GM19452 (cell line): Measurements from ENCODE around the gene TCF12.

Source experiments
- ATAC-seq: cut with Tn5 transposase; IDR thresholded peaks from one replicate; pipeline ENCODE4 v1.9.1; 2021; ENCODE audit not compliant: unreplicated experiment

TCF12 gene

DNA sequence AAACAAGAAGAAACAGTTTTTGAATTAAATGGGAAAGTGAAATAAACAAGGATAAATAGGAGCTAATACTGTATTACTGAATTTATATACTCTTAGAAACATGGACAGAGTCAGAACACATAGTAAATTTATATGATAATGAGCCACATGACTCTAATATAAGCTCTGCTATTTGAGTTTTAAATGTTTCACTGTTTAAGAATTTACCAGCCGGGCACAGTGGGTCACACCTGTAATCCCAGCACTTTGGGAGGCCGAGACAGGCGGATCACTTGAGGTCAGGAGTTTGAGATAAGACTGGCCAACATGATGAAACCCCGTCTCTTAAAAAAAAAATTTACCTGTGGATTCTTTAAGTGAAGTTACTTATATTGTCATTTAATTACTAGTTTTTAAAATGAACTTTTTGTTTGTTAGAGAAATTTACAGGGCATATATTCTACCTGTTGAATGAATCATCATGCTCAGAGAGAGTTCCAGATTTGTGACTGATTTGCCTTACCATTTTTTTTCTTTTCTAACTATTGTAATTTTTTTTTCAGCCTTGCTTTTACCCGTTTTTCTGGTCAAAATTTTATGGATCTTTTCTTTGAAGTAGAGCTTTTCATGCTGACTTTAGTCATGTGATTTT is 125.7 kb downstream of the TCF12 start:
- no peak for ATAC-seq

DNA sequence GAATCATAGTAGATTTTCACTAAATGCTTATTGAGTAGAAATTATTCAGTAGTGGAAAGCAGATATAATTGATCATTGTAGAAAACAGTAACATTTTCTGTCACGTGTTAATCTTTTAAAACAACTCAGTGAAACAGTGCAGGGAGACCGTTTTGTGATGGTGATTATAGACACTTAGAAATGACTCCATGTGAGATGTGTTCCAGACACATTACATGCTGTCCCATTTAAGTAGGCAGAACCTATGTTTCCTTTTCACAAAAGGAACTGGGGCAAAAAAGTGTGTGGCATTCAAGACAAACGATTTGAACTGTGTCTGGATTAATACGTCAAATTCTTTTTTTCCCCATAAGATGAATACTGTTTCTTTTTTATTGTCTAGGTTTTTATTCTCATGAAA is 126.5 kb downstream of the TCF12 start:
- ATAC-seq = no peak

DNA sequence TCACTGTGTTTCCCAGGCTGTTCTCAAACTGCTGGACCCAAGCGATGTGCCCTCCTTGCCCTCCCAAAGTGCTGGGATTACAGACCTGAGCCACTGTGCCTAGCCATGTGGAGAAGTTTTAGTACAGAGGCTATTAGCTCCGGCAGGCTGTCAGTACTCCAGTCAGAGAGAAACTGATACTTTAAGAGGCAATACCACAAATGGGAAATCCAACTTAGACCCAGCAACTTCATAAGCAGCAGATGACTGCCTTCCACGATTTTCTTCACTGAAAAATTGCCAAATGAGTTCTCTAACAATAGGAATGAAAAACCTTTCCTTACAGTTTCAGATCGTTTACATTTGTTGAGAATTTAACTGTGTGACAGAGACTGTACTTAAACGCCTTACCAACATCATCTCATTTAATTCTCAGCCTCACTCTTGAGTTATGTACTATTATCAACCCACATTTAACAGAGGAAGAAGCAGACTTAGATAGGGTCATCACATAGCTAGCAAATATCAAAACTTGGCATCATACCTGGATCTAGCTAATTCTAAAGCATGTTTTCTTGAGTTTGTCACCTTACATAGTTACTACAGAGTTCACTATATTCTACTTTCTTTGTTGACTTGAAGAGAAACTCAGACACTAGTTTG is 127.4 kb downstream of the TCF12 start:
- ATAC-seq = peak; percentile 88

DNA sequence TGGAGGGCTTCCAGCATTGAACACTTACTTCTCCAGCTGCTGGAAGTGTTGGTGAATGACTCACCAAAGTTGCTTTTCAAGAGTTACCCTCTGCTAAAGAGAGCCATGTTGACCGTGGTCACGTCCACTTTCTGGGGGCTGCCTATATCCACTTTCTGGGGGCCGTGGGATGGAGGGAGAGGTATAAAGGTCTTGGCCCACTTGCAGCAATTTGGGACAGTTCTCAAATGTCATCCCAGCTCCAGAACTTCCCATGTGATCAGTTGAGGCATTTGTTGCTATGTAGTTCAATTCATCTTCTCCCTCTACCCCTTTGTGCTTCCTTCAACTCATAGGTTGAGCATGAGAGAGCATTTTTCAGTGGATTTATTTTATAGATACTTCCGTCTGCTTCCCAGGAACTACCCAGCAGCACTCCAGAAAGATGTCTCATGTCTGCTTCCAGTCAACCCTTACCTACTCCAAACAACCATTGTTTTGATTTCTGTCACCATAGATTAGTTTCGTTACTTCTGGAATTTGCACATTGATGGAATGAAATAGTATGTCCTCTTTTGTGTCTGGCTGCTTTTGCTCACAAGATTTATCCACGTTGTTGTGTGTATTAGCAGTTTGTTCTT is 130.6 kb downstream of the TCF12 start:
- no peak for ATAC-seq

DNA sequence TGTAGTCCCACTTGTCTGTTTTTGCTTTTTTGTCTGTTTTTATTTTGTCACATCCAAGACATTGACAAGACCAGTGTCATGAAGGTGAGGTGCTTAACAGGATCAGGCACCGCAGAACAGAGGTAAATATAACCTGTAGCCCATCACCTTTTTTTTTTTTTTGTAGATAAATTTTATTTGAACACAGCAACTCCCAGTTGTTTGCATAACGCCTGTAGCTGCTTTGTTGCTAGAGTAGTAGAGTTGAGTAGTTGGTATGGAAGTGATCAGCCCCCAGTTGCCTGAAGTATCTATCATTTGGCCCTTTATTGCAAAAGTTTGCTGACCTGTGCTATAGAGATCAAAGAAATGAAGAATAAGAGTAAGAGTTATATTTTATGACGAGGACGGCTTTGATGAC is 135.0 kb downstream of the TCF12 start:
- ATAC-seq = no peak

DNA sequence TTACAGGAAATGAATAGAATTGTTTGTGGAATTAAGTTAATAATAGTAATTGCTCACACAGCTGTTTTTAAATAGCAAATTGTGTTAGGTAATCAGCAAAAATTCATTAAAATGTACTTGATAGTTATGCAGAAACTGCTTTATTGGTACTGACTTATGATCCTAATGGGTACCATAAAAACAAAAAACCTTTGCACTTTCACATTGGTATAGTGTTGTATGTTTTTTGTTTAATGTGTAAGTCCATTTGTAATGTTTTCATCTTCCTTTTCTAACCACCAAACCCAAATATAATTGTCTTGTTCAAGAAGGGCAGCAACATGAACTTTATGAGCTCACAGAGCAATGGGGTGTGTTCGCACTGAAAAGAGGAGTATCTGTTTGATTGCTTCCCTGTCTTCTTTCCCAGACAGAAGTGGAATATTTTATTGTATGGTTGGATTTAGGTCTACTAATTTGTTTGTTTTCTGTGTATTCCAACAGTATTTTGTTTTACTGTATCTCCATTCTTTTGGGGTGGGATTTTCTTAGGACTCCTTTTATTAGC is 135.8 kb downstream of the TCF12 start:
- no peak for ATAC-seq

DNA sequence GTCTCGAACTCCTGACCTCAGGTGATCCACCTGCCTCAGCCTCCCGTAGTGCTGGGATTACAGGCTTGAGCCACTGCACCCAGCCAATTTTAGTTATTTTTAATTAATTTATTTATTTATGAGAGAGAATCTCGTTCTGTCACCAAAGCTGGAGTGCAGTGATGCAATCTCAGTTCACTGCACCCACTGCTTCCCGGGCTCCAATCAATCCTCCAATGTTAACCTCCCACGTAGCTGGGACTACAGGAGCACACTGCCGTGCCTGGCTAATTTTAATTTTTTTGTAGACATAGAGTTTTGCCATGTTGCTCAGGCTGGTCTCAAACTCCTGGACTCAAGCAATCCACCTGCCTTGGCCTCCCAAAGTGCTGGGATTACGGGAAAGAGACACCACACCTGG is 137.9 kb downstream of the TCF12 start:
- ATAC-seq = no peak

DNA sequence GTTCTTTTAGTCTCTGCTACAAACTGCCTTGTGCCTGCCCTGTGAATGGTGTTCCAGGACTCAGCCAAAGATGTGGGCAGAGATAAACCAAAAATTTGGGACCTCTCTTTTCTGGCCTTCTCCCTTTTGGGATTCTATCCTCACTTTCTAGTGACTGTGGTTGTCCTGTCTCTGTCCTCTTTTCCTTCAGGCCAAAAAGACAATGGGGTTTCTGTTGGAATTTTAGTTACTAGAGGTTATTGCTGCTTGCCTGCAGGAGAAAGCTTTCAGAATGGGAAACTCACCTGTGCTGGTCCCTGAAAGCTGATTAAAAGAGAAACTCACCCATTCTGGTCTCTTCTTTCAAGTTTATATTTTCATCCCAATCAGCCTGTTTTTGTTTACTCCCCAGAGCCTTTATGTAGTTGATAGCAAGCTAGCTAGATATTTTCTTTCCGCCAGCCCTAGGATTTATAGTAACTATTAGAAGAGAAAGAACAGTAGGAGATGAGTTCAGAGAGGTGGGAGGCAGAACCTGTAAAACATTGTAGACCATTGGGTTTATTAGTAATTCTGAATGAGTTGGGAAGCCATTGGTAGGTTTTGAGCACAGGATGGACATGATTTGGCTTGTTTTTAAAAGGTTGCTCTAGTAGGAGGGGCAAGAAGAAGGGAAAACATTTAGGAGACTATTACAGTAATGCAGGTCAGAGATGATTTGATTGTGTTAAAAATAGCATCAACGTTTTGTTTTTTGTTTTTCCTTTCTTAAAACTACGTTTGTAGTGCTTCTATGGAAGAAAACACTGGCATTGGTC is 138.9 kb downstream of the TCF12 start:
- ATAC-seq = no peak

DNA sequence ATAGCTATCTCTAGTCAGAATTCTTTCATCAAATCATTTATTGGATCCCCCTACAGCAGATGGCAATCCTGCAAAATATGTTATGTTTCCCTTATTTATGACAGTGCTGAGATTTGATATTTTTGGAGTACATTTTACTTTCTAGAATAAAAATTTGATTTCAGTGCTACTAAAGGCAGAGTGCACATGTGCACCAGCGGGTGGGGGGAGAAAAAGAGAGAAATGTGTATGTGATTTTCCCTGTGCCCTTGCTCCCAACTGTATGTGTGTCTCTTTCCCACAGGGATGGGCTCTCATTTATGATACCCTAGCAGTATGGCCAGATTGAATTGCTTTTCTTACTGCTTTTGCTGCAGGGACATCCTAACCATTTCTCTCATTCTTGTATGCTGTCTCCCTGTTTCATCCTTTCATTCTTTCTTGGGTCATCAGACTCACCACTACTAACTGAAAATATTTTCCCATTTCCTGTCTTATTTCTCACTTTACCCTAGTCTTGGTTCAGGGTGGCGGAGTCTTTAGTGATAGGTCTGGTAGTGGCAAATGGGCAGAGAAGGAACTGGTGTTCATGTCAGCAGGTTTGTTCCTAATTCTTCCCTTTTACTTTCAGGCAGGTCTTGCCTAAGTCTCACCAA is 140.7 kb downstream of the TCF12 start:
- ATAC-seq = no peak

DNA sequence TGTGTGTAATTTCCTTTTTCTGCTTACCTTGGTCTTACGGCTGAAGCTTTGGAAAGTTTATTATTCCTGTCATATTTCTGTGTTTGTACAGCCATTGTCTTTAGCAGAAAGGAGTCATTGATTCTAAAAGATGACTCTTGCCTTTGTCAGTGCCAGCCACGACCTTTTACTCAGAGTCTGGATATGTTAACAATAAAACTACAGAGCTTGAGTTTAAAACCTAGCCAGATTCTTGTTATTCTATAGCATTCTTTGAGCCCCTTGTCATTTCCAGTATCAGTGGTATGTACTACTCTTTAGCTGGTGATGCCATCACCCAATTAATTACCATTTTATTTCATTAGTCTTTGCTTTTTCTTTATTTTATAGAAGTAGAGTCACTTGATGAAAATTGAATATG is 142.4 kb downstream of the TCF12 start:
- ATAC-seq = no peak

DNA sequence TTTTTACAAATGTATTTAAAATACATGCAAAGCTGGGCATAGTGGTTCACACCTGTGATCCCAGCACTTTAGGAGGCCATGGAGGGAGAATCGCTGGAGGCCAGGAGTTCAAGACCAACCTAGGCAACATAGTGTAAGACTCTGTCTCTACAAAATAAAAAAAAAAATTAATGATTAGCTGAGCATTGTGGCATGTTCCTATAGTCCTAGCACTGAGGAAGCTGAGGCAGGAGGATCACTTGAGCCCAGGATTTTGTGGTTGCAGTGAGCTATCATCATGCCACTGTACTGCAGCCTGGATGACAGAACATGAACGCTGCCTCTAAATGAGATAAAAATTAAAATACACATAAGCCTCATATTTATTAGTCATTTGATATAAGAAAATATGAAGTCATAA is 142.8 kb downstream of the TCF12 start:
- no peak for ATAC-seq

DNA sequence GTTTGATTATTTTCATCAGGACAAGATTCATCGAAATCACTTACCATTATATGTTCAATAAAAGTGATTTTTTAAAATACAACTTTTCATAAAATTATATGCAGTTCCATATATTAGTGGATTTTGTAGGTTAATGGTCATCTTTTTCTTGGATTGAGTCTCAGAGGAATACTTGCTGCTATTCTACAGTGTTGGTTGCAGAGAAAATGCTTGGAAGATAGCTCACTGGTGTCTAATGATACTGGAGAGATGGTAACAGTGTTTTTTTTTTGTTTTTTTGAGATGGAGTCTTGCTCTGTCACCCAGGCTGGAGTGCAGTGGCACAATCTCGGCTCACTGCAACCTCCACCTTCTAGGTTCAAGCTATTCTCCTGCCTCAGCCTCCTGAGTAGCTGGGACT is 143.3 kb downstream of the TCF12 start:
- no peak for ATAC-seq

DNA sequence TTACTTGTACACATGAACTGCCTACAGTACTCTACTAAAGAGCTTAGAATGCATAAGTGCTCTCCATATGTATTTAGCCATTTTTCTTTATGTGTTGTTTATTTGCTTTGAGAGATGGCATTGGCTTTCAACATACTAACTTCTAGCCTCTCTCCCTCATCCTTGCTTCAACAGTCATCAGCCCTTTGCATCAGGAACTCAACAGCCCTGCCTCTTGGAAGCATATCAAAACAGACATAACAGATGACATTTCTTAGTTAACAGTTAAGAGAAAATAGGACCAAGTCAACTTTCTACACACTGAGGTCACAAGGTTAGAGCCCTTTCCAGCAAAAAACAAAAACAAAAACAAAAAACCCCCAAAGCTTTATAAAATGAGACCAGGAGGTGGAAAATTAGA is 145.6 kb downstream of the TCF12 start:
- no peak for ATAC-seq

DNA sequence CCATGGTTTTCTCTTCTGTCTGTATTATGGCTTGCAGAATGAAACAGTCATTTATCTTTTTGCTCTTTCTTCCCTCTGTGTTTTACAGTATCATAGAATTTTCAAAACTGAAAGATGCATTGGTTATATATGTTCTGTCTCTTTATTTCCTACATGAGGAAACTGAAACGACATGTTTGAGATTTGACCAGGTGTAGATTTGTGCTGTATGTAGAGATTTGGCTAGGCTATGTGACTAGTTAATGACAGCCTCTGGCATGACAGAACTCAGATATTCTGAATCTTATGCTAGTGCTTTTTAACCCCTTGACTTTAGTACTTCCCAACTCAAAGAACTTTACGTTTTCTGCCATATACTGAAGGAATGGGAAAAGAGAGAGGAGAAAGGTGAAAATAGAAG is 151.0 kb downstream of the TCF12 start:
- ATAC-seq = no peak

DNA sequence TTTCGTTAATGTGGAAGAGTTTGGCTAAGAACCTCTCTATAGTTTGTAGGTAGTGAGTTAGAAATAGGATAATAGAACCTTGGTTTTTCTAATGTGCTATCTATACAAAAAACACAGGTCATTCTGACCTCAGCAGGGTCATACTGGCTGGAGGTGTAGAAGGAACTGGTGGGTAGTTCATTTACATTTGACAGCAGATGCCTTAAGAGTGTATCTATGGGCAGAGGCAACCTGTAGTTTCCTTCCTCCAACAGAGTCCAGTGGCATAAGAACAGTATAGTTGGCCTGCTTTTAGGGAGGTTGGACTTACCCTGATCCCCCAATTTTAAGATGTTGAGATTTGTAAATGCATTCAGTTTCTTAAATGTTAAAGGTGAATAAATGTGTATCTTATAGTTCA is 152.2 kb downstream of the TCF12 start:
- ATAC-seq = no peak

DNA sequence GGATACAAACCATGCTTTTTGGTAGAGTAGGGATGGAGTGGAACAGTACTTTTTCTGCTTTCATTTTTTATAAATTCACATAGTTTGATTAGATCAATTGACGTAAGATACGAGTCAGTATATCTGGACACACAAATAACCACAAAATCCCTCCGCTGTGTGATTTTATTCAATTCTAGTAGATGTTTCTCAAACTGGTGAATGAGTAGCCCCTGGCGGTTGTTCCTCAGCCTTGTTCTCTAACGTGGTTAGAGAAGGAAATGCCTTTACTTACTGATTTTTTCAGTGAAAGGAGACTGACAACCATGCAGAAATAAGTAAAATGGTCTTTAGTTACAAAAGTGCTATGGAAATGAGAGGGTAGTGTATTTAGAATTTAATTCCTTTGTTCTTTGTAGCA is 161.0 kb downstream of the TCF12 start:
- no peak for ATAC-seq

DNA sequence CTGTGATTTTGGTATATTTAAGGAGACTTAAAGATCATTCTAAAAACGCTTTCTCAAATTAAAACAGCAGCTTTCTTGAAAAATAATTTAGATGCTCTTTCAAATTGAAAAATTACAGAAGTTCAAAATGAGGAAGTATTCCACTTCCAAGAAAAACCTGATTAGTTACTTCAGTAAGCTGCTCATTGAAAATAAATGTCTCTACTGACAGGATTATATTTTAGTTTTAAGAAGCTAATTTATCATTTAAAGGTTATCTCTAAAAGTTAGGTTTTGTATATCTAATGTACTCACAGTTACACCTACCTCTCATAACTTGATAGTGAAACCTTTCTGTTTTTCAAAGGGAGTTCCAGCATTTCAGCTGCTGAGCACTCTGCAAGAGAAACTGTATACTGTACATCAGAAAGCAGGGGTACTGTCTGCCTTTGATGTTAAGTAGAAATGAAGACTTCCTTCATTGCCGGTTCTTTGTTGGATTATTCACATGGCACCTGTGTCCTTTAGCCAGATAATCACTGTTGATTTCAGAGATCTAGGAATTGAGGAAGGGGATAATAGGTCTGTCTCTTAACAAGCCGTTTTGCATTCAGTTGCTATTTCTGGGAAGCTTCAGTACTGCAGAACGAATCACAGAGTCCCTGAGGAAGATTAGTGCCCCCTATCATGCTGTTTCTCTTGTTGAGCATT is 161.6 kb downstream of the TCF12 start:
- ATAC-seq = no peak

DNA sequence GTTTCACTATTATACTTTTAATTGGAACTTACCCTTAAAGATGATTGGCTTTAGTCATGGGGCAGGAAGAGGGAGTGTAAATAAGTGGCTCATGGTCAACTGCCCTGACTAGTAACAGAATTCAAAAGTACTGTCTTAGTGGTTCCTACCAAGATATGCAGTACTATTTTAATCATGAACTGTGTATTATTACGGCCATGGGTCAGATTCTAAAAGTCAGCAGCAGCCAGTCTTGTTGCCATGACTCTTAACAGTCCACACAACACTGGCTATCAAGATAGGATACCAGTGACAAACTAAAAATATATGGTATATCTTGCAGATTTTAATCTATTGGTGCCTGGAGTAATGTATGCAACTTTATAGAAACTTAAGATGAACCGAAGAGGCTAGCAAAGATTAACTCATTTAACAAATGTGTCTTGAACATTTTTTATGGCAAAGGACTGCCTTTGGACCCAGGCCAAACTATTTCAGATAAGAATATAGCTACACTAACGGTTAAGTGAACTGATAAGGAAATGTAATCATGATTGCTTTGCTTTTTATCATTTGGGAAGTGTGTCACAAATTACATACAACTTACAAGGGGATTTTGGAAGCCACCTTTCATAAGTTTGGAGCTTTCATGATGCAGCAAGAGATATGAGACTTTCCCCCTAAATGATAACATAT is 163.7 kb downstream of the TCF12 start:
- no peak for ATAC-seq

DNA sequence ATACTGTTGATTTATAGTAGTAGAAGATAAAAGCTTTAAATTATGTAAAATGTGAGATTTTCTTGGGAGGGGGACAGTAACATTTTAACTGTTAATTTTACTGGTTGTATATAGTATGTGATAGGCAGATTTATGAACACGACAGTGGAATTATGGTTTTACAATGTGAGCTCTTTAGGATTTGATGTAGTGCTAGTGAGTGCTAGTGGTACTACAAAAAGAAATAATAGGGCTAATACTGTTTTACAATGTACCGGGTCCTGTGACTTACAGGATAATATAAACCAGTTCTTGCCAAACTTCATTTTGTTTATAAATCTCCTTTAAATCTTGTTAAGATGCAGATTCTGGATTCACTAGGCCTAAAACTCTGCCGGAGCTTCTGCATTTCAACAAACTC is 165.7 kb downstream of the TCF12 start:
- ATAC-seq = no peak

DNA sequence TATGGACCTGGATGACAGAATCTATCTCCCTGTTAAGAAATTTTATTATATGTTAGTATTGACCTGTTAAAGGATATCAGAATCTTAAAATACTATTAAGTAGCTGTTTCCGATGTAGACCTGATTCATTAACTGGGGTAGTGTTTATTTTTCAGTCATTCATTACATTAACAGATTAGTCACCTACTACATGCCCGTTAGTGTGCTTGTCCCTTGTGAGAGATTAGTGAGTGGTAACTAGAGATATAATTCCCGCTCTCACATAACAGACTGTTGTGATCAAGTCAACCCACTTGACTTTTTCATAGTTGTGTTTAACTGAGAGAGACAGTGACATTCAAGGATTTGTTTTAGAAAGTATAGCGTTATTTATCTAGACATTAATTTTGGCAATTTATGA is 166.8 kb downstream of the TCF12 start:
- no peak for ATAC-seq
